ENCODE results near the gene UBE2V1.

- TF ChIP-seq GATA3 (IDR thresholded peaks at IDR 0.05; ENCODE audit: low read depth, low read length) (no peak), GATA2 (IDR thresholded peaks at IDR 0.05; ENCODE audit: low read depth, low read length) (no peak)
Observed at GRCh38 chr20:50112512-50113419, at the start of gene UBE2V1.

Data from SH-SY5Y (cell line).